ENCODE data around the gene GDF11.

- TF ChIP-seq CTCF (IDR thresholded peaks at IDR 0.05): no peak
- no peak for TF ChIP-seq ZFX (IDR thresholded peaks at IDR 0.05; ENCODE audit: borderline replicate concordance)
Measured at GRCh38 chr12:55780685-55781084, 37.8 kb downstream of the GDF11 start.

Data from 22Rv1 (cell line).